HepG2 (cell line): Measurements from ENCODE around the gene WBP1. TPM values are rescaled to one million over a fixed set of nuclear protein-coding genes. Genes with fewer than 3 reads are reported as not detected.
A peak's percentile ranks its signal among the peaks of the same experiment; 100 is the strongest.

ENCODE experiments used
- BRF2 ChIP-seq: sonication (generic); formaldehyde crosslinking; IDR thresholded peaks from 2 replicates; pipeline ENCODE4 v1.8.1; 2022; ENCODE audit warnings: mild to moderate bottlenecking, missing genetic modification reagents
- CENPBD1 ChIP-seq: sonication (generic); formaldehyde crosslinking; IDR thresholded peaks from 2 replicates; pipeline ENCODE4 v1.8.0; 2022; ENCODE audit warnings: missing genetic modification reagents, low read depth, mild to moderate bottlenecking, borderline replicate concordance
- HNRNPLL ChIP-seq: fragments of 200-400 bp; formaldehyde crosslinking; IDR thresholded peaks from 2 replicates; pipeline ENCODE4 v1.6.1; 2017; ENCODE audit warnings: mild to moderate bottlenecking, low read depth, low read length; ENCODE audit not compliant: poor library complexity, severe bottlenecking
- ISX ChIP-seq: sonication (generic); formaldehyde crosslinking; conservative IDR thresholded peaks from 2 replicates; pipeline ENCODE4 v1.5.0; 2020; ENCODE audit warnings: missing genetic modification reagents
- MED8 ChIP-seq: sonication (generic); formaldehyde crosslinking; IDR thresholded peaks from 2 replicates; pipeline ENCODE4 v1.8.1; 2023; ENCODE audit warnings: mild to moderate bottlenecking, missing genetic modification reagents; ENCODE audit not compliant: insufficient replicate concordance
- NFE2L1 ChIP-seq: sonication (generic); formaldehyde crosslinking; IDR thresholded peaks from 2 replicates; pipeline ENCODE4 v1.4.0; 2020; ENCODE audit warnings: missing genetic modification reagents, mild to moderate bottlenecking, borderline replicate concordance
- NR0B2 ChIP-seq: sonication (generic); formaldehyde crosslinking; IDR thresholded peaks from 2 replicates; pipeline ENCODE4 v1.4.0; 2020; ENCODE audit warnings: mild to moderate bottlenecking, missing genetic modification reagents
- REPIN1 ChIP-seq: sonication (generic); formaldehyde crosslinking; IDR thresholded peaks from 2 replicates; pipeline ENCODE4 v1.8.0; 2022; ENCODE audit warnings: missing genetic modification reagents, low read depth, mild to moderate bottlenecking, borderline replicate concordance
- SNAPC5 ChIP-seq: sonication (generic); formaldehyde crosslinking; IDR thresholded peaks from 2 replicates; pipeline ENCODE4 v1.8.1; 2023; ENCODE audit warnings: mild to moderate bottlenecking, missing genetic modification reagents, borderline replicate concordance
- THAP9 ChIP-seq: sonication (generic); formaldehyde crosslinking; IDR thresholded peaks from 2 replicates; pipeline ENCODE4; 2020; ENCODE audit warnings: missing genetic modification reagents, mild to moderate bottlenecking, borderline replicate concordance
- ZBTB10 ChIP-seq: sonication (generic); formaldehyde crosslinking; IDR thresholded peaks from 2 replicates; pipeline ENCODE4 v1.4.0; 2020; ENCODE audit warnings: missing genetic modification reagents, borderline replicate concordance
- ZFAT ChIP-seq: sonication (generic); formaldehyde crosslinking; conservative IDR thresholded peaks from 2 replicates; pipeline ENCODE4 v1.8.1; 2023; ENCODE audit warnings: missing genetic modification reagents, inconsistent platforms
- ZFP1 ChIP-seq: IDR thresholded peaks from 2 replicates; pipeline ENCODE4 v1.6.1; 2016
- ZFP36 ChIP-seq: fragments of 150-350 bp; IDR thresholded peaks from 2 replicates; pipeline ENCODE4 v1.6.1; 2018; ENCODE audit warnings: borderline replicate concordance, low read length, low read depth; ENCODE audit not compliant: partially characterized antibody
- ZNF343 ChIP-seq: sonication (generic); formaldehyde crosslinking; IDR thresholded peaks from 2 replicates; pipeline ENCODE4 v1.4.0; 2020; ENCODE audit warnings: mild to moderate bottlenecking, missing genetic modification reagents
- ZNF691 ChIP-seq: sonication (generic); formaldehyde crosslinking; IDR thresholded peaks from 2 replicates; pipeline ENCODE4 v1.4.0; 2020; ENCODE audit warnings: missing genetic modification reagents, low read depth, mild to moderate bottlenecking, borderline replicate concordance
- ZNF850 ChIP-seq: sonication (generic); formaldehyde crosslinking; conservative IDR thresholded peaks from 2 replicates; pipeline ENCODE4 v1.9.0; 2021; ENCODE audit warnings: mild to moderate bottlenecking, missing genetic modification reagents
- polyA plus RNA-seq, 8 experiments: library from polyadenylated mRNA; depleted of rRNA in 3 of 8; stranded (reverse) in 7 of 8; unstranded in 1 of 8; fragments of >200 nt; fragmentation: Illumina TruSeq in 4 of 8; extraction: Trizol in 4 of 8; gene quantifications; 2 replicates each; pipeline versions ENCODE4 v1.2.1 to v1.2.3, GENCODE V29; 2011 to 2016; ENCODE audit warnings: low read depth in 4 of 8, missing spikeins in 1 of 8, mixed read lengths in 1 of 8; ENCODE audit not compliant: insufficient read depth in 1 of 8
- total RNA-seq, 5 experiments: library from RNA; depleted of rRNA; stranded (reverse); fragments of >200 nt; fragmentation: Illumina TruSeq; extraction: Trizol; gene quantifications; 2 replicates each; pipeline ENCODE4 v1.2.3, GENCODE V29; 2016; ENCODE audit warnings: low read depth in 1 of 5

Gene WBP1
- total and polyA plus RNA-seq, 2 of the 13 experiments (the other 11 are each of a cell fraction or from before 2014, with no cell fraction given): 38.8 to 85.7 TPM

- TF ChIP-seq NR0B2 (CRISPR knock-in tag): peak; percentile 96
- no peak for TF ChIP-seq ISX
- no peak for TF ChIP-seq ZNF850 (CRISPR knock-in tag)
- no peak; the same call in 1 of the 2 replicates for TF ChIP-seq SNAPC5 (CRISPR knock-in tag)
- peak; percentile 88 for TF ChIP-seq ZFP1 (CRISPR knock-in tag)
- TF ChIP-seq HNRNPLL: peak; percentile 96
- no peak for TF ChIP-seq ZFAT (CRISPR knock-in tag)
- 0 out of 2 replicates have a peak, but pooled peaks have one; percentile 61 for TF ChIP-seq NFE2L1 (CRISPR knock-in tag)
- TF ChIP-seq MED8 (CRISPR knock-in tag): peak; percentile 57
- peak; percentile 99 for TF ChIP-seq REPIN1 (CRISPR knock-in tag)
- TF ChIP-seq CENPBD1 (CRISPR knock-in tag): no peak
- TF ChIP-seq ZNF343 (CRISPR knock-in tag): peak; percentile 75; the same call in 1 of the 2 replicates
- no peak for TF ChIP-seq ZFP36
- TF ChIP-seq BRF2 (CRISPR knock-in tag): peak; percentile 93
- TF ChIP-seq ZBTB10: no peak
- TF ChIP-seq ZNF691: peak; percentile 93
- TF ChIP-seq THAP9 (CRISPR knock-in tag): peak; percentile 95
Observed at GRCh38 chr2:74454654-74455511, 3.4 kb upstream of the WBP1 start, which contains the start of gene INO80B (continued).
